GM12878 (cell line): ENCODE measurements around the gene RIOX2.

Experiments
- ASH2L ChIP-seq: fragments of 300-600, 200-600 bp; sonication (generic); IDR thresholded peaks from 2 replicates; pipeline ENCODE4 v1.6.1; 2017; ENCODE audit warnings: low read depth, mild to moderate bottlenecking, borderline replicate concordance
- ATF7 ChIP-seq: fragments of 450-650 bp; IDR thresholded peaks from 2 replicates; pipeline ENCODE4 v1.6.1; 2016; ENCODE audit warnings: low read depth, mild to moderate bottlenecking
- CEBPB ChIP-seq, 2 experiments: fragments of 150-350 bp in 1 of 2; IDR thresholded peaks; 2 replicates each; pipeline ENCODE4 v1.6.1; 2012 to 2014; ENCODE audit warnings: low read depth in 2 of 2, low read length in 2 of 2, borderline replicate concordance in 1 of 2, inconsistent platforms in 1 of 2
- CHD4 ChIP-seq: fragments of 200-600 bp; sonication (generic); IDR thresholded peaks from 2 replicates; pipeline ENCODE4 v1.6.1; 2016; ENCODE audit warnings: mild to moderate bottlenecking
- CTCF ChIP-seq, 3 experiments: IDR thresholded peaks in 2 of 3; conservative IDR thresholded peaks in 1 of 3; 2 replicates each; pipeline ENCODE4 v1.5.1; 2011; ENCODE audit warnings: low read depth in 3 of 3, low read length in 3 of 3, mild to moderate bottlenecking in 3 of 3, control low read depth in 2 of 3, moderate library complexity in 2 of 3, inconsistent platforms in 1 of 3, mixed read lengths in 1 of 3; ENCODE audit not compliant: control insufficient read depth in 2 of 3, insufficient read depth in 1 of 3; ENCODE audit errors: extremely low read depth in 1 of 3
- HDAC2 ChIP-seq: fragments of 200-600 bp; sonication (generic); IDR thresholded peaks from 2 replicates; pipeline ENCODE4 v1.6.1; 2017
- MEF2A ChIP-seq: IDR thresholded peaks from 2 replicates; pipeline ENCODE4 v1.6.1; 2011; ENCODE audit warnings: low read depth, mild to moderate bottlenecking, low read length, moderate library complexity; ENCODE audit not compliant: insufficient read depth
- NFYA ChIP-seq: IDR thresholded peaks from 2 replicates; pipeline ENCODE4 v1.6.1; 2011; ENCODE audit warnings: low read depth, mild to moderate bottlenecking, low read length, improper control_type of control experiment, borderline replicate concordance
- NR2C1 ChIP-seq: fragments of 450-650 bp; IDR thresholded peaks from 2 replicates; pipeline ENCODE4 v1.6.1; 2017; ENCODE audit warnings: antibody characterized with exemption, mild to moderate bottlenecking, moderate library complexity
- NR2C2 ChIP-seq: IDR thresholded peaks from 2 replicates; pipeline ENCODE4 v1.6.1; 2011; ENCODE audit warnings: borderline replicate concordance, low read depth; ENCODE audit not compliant: control insufficient read depth, insufficient read length
- NRF1 ChIP-seq: conservative IDR thresholded peaks from 2 replicates; pipeline ENCODE4 v1.6.1; 2011; ENCODE audit warnings: mild to moderate bottlenecking, low read depth, low read length, improper control_type of control experiment
- POLR2A ChIP-seq: IDR thresholded peaks from 2 replicates; pipeline ENCODE4 v1.6.1; 2011; ENCODE audit warnings: low read depth, mild to moderate bottlenecking, low read length
- RAD21 ChIP-seq: IDR thresholded peaks from 2 replicates; pipeline ENCODE4 v1.6.1; 2011; ENCODE audit warnings: mild to moderate bottlenecking, low read depth, low read length, moderate library complexity; ENCODE audit not compliant: insufficient read depth
- RCOR1 ChIP-seq: conservative IDR thresholded peaks from 2 replicates; pipeline ENCODE4 v1.6.1; 2012; ENCODE audit warnings: low read depth, low read length, improper control_type of control experiment

- no peak for TF ChIP-seq CTCF (IDR thresholded peaks at IDR 0.05 in 2 of 3, conservative IDR thresholded peaks at IDR 0.05 in 1 of 3; ENCODE audit: control insufficient read depth in 2 of 3, extremely low read depth in 1 of 3, insufficient read depth in 1 of 3, low read depth in 3 of 3, low read length in 3 of 3)
- TF ChIP-seq HDAC2: no peak
- no peak for TF ChIP-seq ASH2L
- TF ChIP-seq NR2C2: no peak
- no peak for TF ChIP-seq NRF1
- TF ChIP-seq POLR2A: no peak
- no peak for TF ChIP-seq NFYA
- no peak for TF ChIP-seq CHD4
- no peak for TF ChIP-seq MEF2A
- no peak for TF ChIP-seq CEBPB (IDR thresholded peaks at IDR 0.05; ENCODE audit: borderline replicate concordance in 1 of 2, low read depth in 2 of 2, low read length in 2 of 2)
- TF ChIP-seq RCOR1: no peak
- TF ChIP-seq RAD21: no peak
- no peak for TF ChIP-seq NR2C1
- no peak for TF ChIP-seq ATF7
Measured at GRCh38 chr3:97970956-97971620, 1.1 kb downstream of the RIOX2 start.
